ENCODE results near the gene FGF9.

DNA sequence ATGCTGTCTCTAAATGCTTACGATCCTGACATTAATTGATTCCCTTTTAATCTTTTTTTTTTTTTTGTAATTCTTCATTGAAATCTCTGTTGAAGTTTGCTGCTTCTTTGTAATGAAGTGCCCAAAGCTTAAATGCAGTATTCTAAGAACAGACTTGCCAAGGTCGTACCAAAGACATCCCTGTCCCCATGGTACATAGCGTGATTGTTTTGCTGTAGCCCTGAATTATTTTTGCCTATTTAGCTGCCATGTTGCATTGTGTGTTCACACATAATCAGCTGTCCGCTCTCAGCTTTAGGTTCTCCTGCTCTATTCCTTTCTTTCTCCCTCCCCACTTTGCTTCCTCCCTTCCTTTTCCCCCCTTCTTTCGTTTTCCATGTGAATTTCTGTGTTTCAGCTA is 21.1 kb downstream of the FGF9 start:
- TF ChIP-seq, protein P1, sequence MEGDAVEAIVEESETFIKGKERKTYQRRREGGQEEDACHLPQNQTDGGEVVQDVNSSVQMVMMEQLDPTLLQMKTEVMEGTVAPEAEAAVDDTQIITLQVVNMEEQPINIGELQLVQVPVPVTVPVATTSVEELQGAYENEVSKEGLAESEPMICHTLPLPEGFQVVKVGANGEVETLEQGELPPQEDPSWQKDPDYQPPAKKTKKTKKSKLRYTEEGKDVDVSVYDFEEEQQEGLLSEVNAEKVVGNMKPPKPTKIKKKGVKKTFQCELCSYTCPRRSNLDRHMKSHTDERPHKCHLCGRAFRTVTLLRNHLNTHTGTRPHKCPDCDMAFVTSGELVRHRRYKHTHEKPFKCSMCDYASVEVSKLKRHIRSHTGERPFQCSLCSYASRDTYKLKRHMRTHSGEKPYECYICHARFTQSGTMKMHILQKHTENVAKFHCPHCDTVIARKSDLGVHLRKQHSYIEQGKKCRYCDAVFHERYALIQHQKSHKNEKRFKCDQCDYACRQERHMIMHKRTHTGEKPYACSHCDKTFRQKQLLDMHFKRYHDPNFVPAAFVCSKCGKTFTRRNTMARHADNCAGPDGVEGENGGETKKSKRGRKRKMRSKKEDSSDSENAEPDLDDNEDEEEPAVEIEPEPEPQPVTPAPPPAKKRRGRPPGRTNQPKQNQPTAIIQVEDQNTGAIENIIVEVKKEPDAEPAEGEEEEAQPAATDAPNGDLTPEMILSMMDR (conservative IDR thresholded peaks at IDR 0.05; ENCODE audit: low read depth, low read length): no peak
- TF ChIP-seq EZH2 (IDR thresholded peaks at IDR 0.05; ENCODE audit: borderline replicate concordance, low read depth, low read length, poor library complexity, severe bottlenecking): no peak
